K562 (cell line): ENCODE results near the gene MDK. TPM values are rescaled to one million over a fixed set of nuclear protein-coding genes. Genes with fewer than 3 reads are reported as not detected.

Experiments used
- ARID1B ChIP-seq: fragments of 450-650 bp; IDR thresholded peaks from 2 replicates; pipeline ENCODE4 v1.6.1; 2016; ENCODE audit warnings: antibody characterized with exemption, mild to moderate bottlenecking, inconsistent platforms
- BRD4 ChIP-seq: fragments of 200-600 bp; sonication (generic); IDR thresholded peaks from 2 replicates; pipeline ENCODE4 v1.6.1; 2017; ENCODE audit warnings: inconsistent platforms
- CEBPG ChIP-seq, 3 experiments: fragments of 200-800 bp in 1 of 3; sonication (Bioruptor generic) in 1 of 3; sonication (generic) in 1 of 3; formaldehyde crosslinking in 1 of 3; IDR thresholded peaks in 2 of 3; conservative IDR thresholded peaks in 1 of 3; 2 replicates each; pipeline versions ENCODE4 v1.6.1 to v1.8.0; 2016 to 2022; ENCODE audit warnings: missing compliant biosample characterization in 2 of 3, missing genetic modification characterization in 2 of 3, mild to moderate bottlenecking in 1 of 3, missing genetic modification reagents in 1 of 3
- CREB1 ChIP-seq, 2 experiments: sonication (generic) in 1 of 2; formaldehyde crosslinking in 1 of 2; IDR thresholded peaks; 2 replicates each; pipeline versions ENCODE4 v1.6.1 to v1.8.0; 2012 to 2022; ENCODE audit warnings: inconsistent platforms in 1 of 2, mild to moderate bottlenecking in 1 of 2, missing genetic modification reagents in 1 of 2, moderate library complexity in 1 of 2
- EP400 ChIP-seq: fragments of 450-650 bp; IDR thresholded peaks from 2 replicates; pipeline ENCODE4 v1.6.1; 2017; ENCODE audit warnings: antibody characterized with exemption, mild to moderate bottlenecking, moderate library complexity
- GTF2A2 ChIP-seq: IDR thresholded peaks from 2 replicates; pipeline ENCODE4 v1.6.1; 2016; ENCODE audit warnings: mild to moderate bottlenecking, missing genetic modification characterization, missing compliant biosample characterization
- HDAC2 ChIP-seq: fragments of 450-650 bp; IDR thresholded peaks from 2 replicates; pipeline ENCODE4 v1.6.1; 2016; ENCODE audit warnings: mild to moderate bottlenecking
- HMGN3 ChIP-seq: IDR thresholded peaks from 2 replicates; pipeline ENCODE4 v1.6.1; 2011; ENCODE audit warnings: borderline replicate concordance, low read depth, mild to moderate bottlenecking, mixed read lengths, low read length; ENCODE audit not compliant: insufficient read length; ENCODE audit errors: extremely low read depth
- KHSRP ChIP-seq: fragments of 450-650 bp; IDR thresholded peaks from 2 replicates; pipeline ENCODE4 v1.6.1; 2017
- L3MBTL2 ChIP-seq: fragments of 450-650 bp; IDR thresholded peaks from 2 replicates; pipeline ENCODE4 v1.6.1; 2016; ENCODE audit warnings: mild to moderate bottlenecking, moderate library complexity
- LCOR ChIP-seq: sonication (generic); formaldehyde crosslinking; IDR thresholded peaks from 2 replicates; pipeline ENCODE4 v1.8.0; 2022; ENCODE audit warnings: mild to moderate bottlenecking, missing genetic modification reagents
- LEF1 ChIP-seq: fragments of 450-650 bp; IDR thresholded peaks from 2 replicates; pipeline ENCODE4 v1.6.1; 2016; ENCODE audit warnings: mild to moderate bottlenecking
- MEF2A ChIP-seq: IDR thresholded peaks from 2 replicates; pipeline ENCODE4 v1.6.1; 2011; ENCODE audit warnings: low read depth, mild to moderate bottlenecking, low read length, moderate library complexity; ENCODE audit not compliant: control insufficient read depth
- OTX1 ChIP-seq: fragments of 450-650 bp; formaldehyde crosslinking; IDR thresholded peaks from 2 replicates; pipeline ENCODE4 v1.4.0; 2022; ENCODE audit warnings: mild to moderate bottlenecking
- PHTF2 ChIP-seq: fragments of 250-450 bp; sonication (Bioruptor Pico); IDR thresholded peaks from 2 replicates; pipeline ENCODE4 v1.5.0; 2021; ENCODE audit warnings: mild to moderate bottlenecking
- POLR2A ChIP-seq: fragments of 450-650 bp; conservative IDR thresholded peaks from 2 replicates; pipeline ENCODE4 v1.6.1; 2016
- PRMT5 ChIP-seq: sonication (generic); formaldehyde crosslinking; IDR thresholded peaks from 2 replicates; pipeline ENCODE4 v1.5.0; 2020; ENCODE audit warnings: missing genetic modification reagents
- PURB ChIP-seq: sonication (generic); formaldehyde crosslinking; IDR thresholded peaks from 2 replicates; pipeline ENCODE4 v1.9.0; 2021; ENCODE audit warnings: low read depth, mild to moderate bottlenecking, missing genetic modification reagents
- SAFB2 ChIP-seq: fragments of 200-400 bp; formaldehyde crosslinking; IDR thresholded peaks from 2 replicates; pipeline ENCODE4 v1.6.1; 2018; ENCODE audit warnings: borderline replicate concordance, low read length, low read depth, moderate library complexity; ENCODE audit not compliant: severe bottlenecking
- SIN3B ChIP-seq: fragments of 450-650 bp; IDR thresholded peaks from 2 replicates; pipeline ENCODE4 v1.6.1; 2017; ENCODE audit warnings: low read depth, mild to moderate bottlenecking, moderate library complexity
- SMARCB1 ChIP-seq: IDR thresholded peaks from 2 replicates; pipeline ENCODE4 v1.6.1; 2011; ENCODE audit warnings: improper control_type of control experiment, low read depth; ENCODE audit not compliant: insufficient read length
- SMARCC2 ChIP-seq: fragments of 450-650 bp; IDR thresholded peaks from 2 replicates; pipeline ENCODE4 v1.6.1; 2017; ENCODE audit warnings: antibody characterized with exemption, moderate library complexity, mild to moderate bottlenecking, low read depth
- YBX1 ChIP-seq: fragments of 450-650 bp; IDR thresholded peaks from 2 replicates; pipeline ENCODE4 v1.7.1; 2016; ENCODE audit warnings: mild to moderate bottlenecking
- ZFP30 ChIP-seq: fragments of 250-450 bp; sonication (Bioruptor Pico); IDR thresholded peaks from 2 replicates; pipeline ENCODE4 v1.8.0; 2022; ENCODE audit warnings: moderate library complexity, mild to moderate bottlenecking, inconsistent platforms, borderline replicate concordance
- ZNF282 ChIP-seq: sonication (generic); formaldehyde crosslinking; IDR thresholded peaks from 2 replicates; pipeline ENCODE4 v1.8.1; 2023; ENCODE audit warnings: missing genetic modification reagents
- ZNF384 ChIP-seq: IDR thresholded peaks from 2 replicates; pipeline ENCODE4 v1.6.1; 2012; ENCODE audit warnings: low read depth, low read length, improper control_type of control experiment
- ZNF778 ChIP-seq: fragments of 450-650 bp; formaldehyde crosslinking; IDR thresholded peaks from 2 replicates; pipeline ENCODE4 v1.4.0; 2020; ENCODE audit warnings: mild to moderate bottlenecking, moderate library complexity
- polyA plus RNA-seq, 8 experiments: library from polyadenylated mRNA; depleted of rRNA in 4 of 8; stranded (reverse) in 5 of 8; unstranded in 3 of 8; fragments of >200 nt; fragmentation: Nextera tagmentation in 2 of 8; fragmentation: Illumina TruSeq in 1 of 8; extraction: Ambion mirVana in 2 of 8; extraction: Trizol in 1 of 8; gene quantifications; 2 replicates each; pipeline versions ENCODE4 v1.2.1 to v1.2.3, GENCODE V29; 2011 to 2014; ENCODE audit warnings: inconsistent platforms in 1 of 8, missing spikeins in 1 of 8
- total RNA-seq, 7 experiments: library from RNA; depleted of rRNA in 6 of 7; stranded (reverse); fragments of >200 nt in 6 of 7; fragmentation: Illumina TruSeq in 2 of 7; extraction: Trizol in 2 of 7; gene quantifications; 2 replicates each; pipeline versions ENCODE4 v1.2.1 to v1.2.3, GENCODE V29; 2011 to 2021; ENCODE audit warnings: low replicate concordance in 1 of 7
- TF ChIP-seq, protein P1 (sequence below), 2 experiments: fragments of 450-650 bp; IDR thresholded peaks; 2 replicates each; pipeline ENCODE4 v1.6.1; 2018; ENCODE audit warnings: mild to moderate bottlenecking in 2 of 2, low read depth in 1 of 2; ENCODE audit not compliant: partially characterized antibody in 2 of 2

The MDK gene
- total and polyA plus RNA-seq, 9 of the 15 experiments (the other 6 are each of a cell fraction or from before 2014, with no cell fraction given) = 20.7 to 700 (median 350) TPM

DNA sequence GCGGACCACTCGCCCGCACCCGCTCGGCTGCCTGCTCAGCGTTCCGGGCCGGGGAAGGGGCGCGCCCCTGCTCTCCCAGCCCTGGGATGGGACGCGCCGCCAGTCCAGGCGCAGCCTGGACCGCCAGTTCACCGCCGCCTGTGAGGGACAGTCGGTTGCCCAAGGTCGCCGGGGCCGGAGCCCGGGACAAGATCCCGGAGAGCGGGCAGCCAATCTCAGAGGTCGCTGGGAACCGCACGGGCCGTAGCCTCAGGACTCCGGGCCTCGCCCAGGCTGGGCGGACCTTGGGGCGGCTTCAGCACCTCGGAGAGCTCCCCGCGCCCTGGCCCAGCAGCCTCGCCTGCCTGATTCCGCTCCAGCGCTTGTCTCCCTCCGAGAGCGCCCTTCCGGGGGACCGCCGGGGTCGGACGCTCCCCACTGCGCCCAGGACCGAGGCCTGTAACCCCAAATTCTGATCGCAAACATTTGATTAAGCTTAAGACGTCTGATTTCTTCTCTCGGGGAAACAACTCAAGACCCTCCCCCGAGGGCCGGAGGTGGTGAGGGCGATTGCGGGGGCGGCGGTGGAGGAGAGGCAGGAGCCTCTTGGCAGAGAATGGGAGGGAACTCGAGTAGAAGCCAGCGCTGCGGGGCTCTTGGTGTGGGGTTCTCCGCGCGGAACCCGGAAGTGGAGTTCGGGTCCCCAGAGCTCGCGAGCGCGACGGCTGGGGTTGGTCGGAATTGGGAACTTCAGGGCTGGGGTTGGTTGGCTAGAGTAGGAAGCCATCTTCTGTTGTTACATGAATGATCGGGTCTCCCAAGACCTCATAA, 11.2 kb downstream of the MDK start (continued):
- TF ChIP-seq, protein P1, sequence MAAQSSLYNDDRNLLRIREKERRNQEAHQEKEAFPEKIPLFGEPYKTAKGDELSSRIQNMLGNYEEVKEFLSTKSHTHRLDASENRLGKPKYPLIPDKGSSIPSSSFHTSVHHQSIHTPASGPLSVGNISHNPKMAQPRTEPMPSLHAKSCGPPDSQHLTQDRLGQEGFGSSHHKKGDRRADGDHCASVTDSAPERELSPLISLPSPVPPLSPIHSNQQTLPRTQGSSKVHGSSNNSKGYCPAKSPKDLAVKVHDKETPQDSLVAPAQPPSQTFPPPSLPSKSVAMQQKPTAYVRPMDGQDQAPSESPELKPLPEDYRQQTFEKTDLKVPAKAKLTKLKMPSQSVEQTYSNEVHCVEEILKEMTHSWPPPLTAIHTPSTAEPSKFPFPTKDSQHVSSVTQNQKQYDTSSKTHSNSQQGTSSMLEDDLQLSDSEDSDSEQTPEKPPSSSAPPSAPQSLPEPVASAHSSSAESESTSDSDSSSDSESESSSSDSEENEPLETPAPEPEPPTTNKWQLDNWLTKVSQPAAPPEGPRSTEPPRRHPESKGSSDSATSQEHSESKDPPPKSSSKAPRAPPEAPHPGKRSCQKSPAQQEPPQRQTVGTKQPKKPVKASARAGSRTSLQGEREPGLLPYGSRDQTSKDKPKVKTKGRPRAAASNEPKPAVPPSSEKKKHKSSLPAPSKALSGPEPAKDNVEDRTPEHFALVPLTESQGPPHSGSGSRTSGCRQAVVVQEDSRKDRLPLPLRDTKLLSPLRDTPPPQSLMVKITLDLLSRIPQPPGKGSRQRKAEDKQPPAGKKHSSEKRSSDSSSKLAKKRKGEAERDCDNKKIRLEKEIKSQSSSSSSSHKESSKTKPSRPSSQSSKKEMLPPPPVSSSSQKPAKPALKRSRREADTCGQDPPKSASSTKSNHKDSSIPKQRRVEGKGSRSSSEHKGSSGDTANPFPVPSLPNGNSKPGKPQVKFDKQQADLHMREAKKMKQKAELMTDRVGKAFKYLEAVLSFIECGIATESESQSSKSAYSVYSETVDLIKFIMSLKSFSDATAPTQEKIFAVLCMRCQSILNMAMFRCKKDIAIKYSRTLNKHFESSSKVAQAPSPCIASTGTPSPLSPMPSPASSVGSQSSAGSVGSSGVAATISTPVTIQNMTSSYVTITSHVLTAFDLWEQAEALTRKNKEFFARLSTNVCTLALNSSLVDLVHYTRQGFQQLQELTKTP (IDR thresholded peaks at IDR 0.05; ENCODE audit: low read depth in 1 of 2, partially characterized antibody in 2 of 2) = peak in 1 of 2 experiments; percentile 92
- TF ChIP-seq L3MBTL2 (no peak), CEBPG (CRISPR knock-in tag; IDR thresholded peaks at IDR 0.05) (no peak), CEBPG (tag; conservative IDR thresholded peaks at IDR 0.05 in 1 of 2, IDR thresholded peaks at IDR 0.05 in 1 of 2) (no peak), KHSRP (no peak), SMARCC2 (no peak), EP400 (no peak), ZNF282 (CRISPR knock-in tag) (peak; percentile 83; the same call in 1 of the 2 replicates), SAFB2 (no peak), OTX1 (CRISPR knock-in tag) (0 out of 2 replicates have a peak, but pooled peaks have one; percentile 34), ARID1B (no peak), BRD4 (no peak), HMGN3 (peak; percentile 28), POLR2A (0 out of 2 replicates have a peak, but pooled peaks have one; percentile 29), PRMT5 (CRISPR knock-in tag) (peak; percentile 94), SIN3B (no peak; the same call in 1 of the 2 replicates), ZNF778 (CRISPR knock-in tag) (no peak), LCOR (CRISPR knock-in tag) (peak; percentile 99), GTF2A2 (tag) (no peak), ZFP30 (CRISPR knock-in tag) (no peak), PURB (no peak), LEF1 (no peak), ZNF384 (no peak), YBX1 (no peak), SMARCB1 (peak; percentile 97), CREB1 (IDR thresholded peaks at IDR 0.05) (no peak; the same call in 1 of the 2 replicates), CREB1 (CRISPR knock-in tag; IDR thresholded peaks at IDR 0.05) (peak; percentile 77), MEF2A (no peak), HDAC2 (peak; percentile 87), PHTF2 (CRISPR knock-in tag) (no peak)
